PFSK-1 (cell line): Measurements from ENCODE around the gene TMEM59L.

Source experiments
- FOXP2 ChIP-seq: optimal IDR thresholded peaks from 2 replicates; pipeline ENCODE3; 2011; ENCODE audit warnings: borderline replicate concordance, control low read depth, inconsistent platforms; ENCODE audit not compliant: insufficient read depth; ENCODE audit errors: extremely low read length, extremely low read depth
- POLR2AphosphoS5 ChIP-seq: IDR thresholded peaks from 2 replicates; pipeline ENCODE4 v1.6.1; 2012; ENCODE audit warnings: low read depth, mild to moderate bottlenecking, control low read depth, low read length, moderate library complexity
- SIN3A ChIP-seq: IDR thresholded peaks from 2 replicates; pipeline ENCODE4 v1.6.1; 2012; ENCODE audit warnings: mild to moderate bottlenecking, low read length, moderate library complexity, borderline replicate concordance; ENCODE audit not compliant: insufficient read depth
- TAF1 ChIP-seq: IDR thresholded peaks from 2 replicates; pipeline ENCODE4 v1.6.1; 2012; ENCODE audit warnings: low read length, control low read depth, borderline replicate concordance; ENCODE audit not compliant: insufficient read depth
- TF ChIP-seq, protein P1 (sequence below), 2 experiments: IDR thresholded peaks; 2 replicates each; pipeline versions ENCODE4 v1.6.1 to v1.8.0; 2011 to 2012; ENCODE audit warnings: low read depth in 2 of 2, low read length in 2 of 2, control low read depth in 1 of 2, inconsistent platforms in 1 of 2, mild to moderate bottlenecking in 1 of 2, moderate library complexity in 1 of 2; ENCODE audit not compliant: insufficient read depth in 1 of 2

Gene TMEM59L

DNA sequence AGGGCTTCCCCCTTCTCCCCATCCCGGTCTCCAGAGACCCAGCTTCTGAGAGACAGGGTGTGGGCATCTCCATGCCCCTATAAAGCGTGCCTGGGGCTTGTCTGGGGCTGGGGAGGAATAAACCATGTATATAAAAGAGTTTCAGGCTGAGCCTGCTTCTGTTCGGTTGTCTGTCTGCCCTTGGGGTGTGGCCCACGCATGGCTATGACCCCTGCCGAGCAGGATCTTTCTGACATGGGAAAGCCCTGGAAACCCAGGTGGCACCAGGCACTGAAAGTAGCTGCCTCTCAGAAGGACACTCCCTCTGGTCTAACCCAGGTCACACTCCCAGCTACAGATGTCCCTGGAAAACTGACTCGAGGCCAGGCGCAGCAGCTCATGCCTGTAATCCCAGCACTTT is 8.2 kb downstream of the TMEM59L start:
- no peak for TF ChIP-seq TAF1
- no peak for TF ChIP-seq SIN3A
- TF ChIP-seq, protein P1, sequence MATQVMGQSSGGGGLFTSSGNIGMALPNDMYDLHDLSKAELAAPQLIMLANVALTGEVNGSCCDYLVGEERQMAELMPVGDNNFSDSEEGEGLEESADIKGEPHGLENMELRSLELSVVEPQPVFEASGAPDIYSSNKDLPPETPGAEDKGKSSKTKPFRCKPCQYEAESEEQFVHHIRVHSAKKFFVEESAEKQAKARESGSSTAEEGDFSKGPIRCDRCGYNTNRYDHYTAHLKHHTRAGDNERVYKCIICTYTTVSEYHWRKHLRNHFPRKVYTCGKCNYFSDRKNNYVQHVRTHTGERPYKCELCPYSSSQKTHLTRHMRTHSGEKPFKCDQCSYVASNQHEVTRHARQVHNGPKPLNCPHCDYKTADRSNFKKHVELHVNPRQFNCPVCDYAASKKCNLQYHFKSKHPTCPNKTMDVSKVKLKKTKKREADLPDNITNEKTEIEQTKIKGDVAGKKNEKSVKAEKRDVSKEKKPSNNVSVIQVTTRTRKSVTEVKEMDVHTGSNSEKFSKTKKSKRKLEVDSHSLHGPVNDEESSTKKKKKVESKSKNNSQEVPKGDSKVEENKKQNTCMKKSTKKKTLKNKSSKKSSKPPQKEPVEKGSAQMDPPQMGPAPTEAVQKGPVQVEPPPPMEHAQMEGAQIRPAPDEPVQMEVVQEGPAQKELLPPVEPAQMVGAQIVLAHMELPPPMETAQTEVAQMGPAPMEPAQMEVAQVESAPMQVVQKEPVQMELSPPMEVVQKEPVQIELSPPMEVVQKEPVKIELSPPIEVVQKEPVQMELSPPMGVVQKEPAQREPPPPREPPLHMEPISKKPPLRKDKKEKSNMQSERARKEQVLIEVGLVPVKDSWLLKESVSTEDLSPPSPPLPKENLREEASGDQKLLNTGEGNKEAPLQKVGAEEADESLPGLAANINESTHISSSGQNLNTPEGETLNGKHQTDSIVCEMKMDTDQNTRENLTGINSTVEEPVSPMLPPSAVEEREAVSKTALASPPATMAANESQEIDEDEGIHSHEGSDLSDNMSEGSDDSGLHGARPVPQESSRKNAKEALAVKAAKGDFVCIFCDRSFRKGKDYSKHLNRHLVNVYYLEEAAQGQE (IDR thresholded peaks at IDR 0.05; ENCODE audit: insufficient read depth in 1 of 2, low read depth in 2 of 2, low read length in 2 of 2) = no peak
- no peak for TF ChIP-seq FOXP2
- no peak for TF ChIP-seq POLR2AphosphoS5

DNA sequence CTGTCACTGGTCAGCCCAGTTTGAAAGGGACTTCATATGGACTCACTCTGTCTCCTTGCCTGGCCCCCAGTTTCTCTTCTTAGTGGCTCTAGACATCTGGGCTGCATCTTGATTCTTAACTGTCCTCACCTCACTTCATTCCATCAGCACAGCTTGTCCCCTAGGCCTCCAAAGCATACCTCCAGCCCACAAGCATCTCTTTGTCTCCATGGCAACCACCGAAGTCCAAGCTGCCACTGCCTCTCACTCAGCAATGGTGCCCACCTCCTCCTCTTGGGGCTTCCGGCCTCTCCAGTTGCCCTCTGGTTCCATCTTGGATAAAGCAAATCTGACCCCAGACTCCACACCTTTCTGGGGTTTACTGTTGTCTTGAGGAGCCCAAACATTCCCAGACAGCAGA is 14.2 kb downstream of the TMEM59L start:
- TF ChIP-seq FOXP2 = no peak

DNA sequence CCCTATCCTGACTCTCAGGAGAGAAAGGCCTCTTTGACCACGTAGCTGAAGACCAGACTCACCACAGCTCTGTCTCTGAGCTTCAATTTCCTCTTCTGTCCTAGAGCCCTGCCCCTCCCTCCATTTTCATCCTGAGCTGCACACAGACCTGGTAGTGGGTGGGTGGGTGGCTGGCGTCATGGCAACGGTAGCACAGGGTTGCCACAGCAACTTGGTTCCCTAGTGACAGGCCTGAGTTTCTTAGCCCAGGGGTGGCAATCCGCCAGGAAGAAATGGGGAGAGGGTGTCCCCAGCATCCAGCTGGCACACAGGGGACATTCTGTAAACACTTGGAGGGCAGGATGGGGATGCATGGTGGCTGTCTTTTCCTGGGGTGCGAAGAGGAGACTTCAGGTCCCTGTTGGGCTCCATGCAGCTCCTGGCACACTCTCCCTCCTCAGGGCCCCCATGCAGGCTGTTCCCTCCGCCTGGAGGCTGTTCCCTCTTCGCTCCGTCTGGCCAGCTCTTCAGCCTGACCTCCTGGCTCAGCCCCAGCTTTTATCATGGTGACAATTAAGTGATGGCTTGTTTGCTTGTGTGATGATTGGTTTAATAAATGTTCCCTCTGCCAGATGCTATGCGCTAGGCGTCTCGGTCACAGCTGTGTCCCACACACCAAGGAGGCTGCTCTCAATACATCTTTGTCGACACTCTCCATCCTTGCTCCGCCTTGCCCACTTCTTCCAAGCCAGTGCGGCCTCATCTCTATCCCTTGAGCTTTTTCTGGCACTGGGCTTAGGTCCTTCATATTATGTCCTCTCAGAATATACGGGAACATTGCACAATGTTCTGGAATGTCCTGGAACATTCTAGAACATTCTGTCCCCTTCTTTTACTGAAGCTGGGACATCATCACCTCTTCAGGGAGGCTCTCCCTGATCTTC is 16.8 kb downstream of the TMEM59L start:
- TF ChIP-seq TAF1 (no peak), POLR2AphosphoS5 (no peak), FOXP2 (no peak)
- TF ChIP-seq, protein P1 (IDR thresholded peaks at IDR 0.05; ENCODE audit: insufficient read depth in 1 of 2, low read depth in 2 of 2, low read length in 2 of 2) = no peak

DNA sequence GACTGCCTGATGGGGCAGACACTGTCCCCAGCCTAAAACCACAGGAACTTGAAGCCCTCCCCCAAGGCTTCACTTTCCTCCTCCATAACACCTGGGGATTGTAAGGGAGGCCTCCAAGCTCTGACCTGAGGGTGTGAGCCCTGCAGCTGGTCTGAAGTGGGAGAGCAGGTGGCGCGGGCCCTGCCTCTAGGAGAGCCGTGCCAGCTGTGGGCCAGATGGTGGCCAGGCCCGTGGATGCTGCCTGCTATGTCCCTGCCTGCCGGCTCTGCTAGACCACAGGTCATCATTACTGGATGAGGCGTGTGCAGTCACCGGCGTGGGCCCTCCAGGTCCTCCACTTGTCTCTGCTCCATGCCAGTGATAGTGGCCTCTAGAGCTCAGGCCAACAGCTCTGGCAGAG is 20.7 kb downstream of the TMEM59L start:
- TF ChIP-seq POLR2AphosphoS5 (no peak), FOXP2 (no peak), SIN3A (no peak), TAF1 (no peak)
- TF ChIP-seq, protein P1 (IDR thresholded peaks at IDR 0.05; ENCODE audit: insufficient read depth in 1 of 2, low read depth in 2 of 2, low read length in 2 of 2) = no peak

DNA sequence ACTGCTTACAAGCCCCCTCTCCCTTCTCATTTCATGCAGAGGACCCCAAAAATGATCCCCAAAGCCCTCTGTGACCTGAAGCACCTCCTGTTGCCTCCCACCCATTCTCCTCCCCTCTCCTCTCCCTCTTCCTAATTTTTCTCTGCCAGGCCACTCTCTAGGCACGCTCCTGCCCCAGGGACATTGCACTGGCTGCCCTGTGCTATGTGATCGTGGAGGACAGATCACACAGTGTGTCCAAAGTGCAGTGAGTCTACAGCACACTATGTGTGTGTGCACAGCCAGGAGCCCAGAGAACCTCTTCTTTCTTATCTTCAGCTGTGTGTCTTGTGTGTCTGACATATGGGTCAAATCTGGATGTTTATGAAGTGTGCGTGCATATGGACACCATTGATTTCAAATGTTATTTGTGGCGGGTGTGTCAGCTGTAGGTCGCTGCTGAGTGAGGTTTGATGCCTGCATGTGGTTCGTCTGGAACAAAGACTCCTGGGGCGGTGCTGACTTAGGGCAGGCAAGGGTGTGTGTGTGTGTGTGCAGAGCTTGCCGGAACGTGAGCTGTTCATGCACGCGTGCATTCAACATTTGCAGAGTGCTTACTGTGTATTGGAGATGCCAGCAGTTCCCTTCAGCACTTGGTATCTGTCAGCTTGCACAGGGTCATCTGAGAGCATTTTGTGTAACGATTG is 22.1 kb downstream of the TMEM59L start:
- TF ChIP-seq, protein P1 (IDR thresholded peaks at IDR 0.05; ENCODE audit: insufficient read depth in 1 of 2, low read depth in 2 of 2, low read length in 2 of 2) = no peak
- no peak for TF ChIP-seq SIN3A
- no peak for TF ChIP-seq TAF1
- no peak for TF ChIP-seq FOXP2
- TF ChIP-seq POLR2AphosphoS5 = no peak
